Neural cell (in vitro differentiated cells): ENCODE measurements around the gene PAPPA2.

Source experiments
- EZH2 ChIP-seq: fragments of 200-600, 300-800 bp; shearing (Covaris generic), sonication (generic); IDR thresholded peaks from 2 replicates; pipeline ENCODE4 v1.6.1; 2014; ENCODE audit warnings: antibody characterized with exemption, low read length, borderline replicate concordance, mild to moderate bottlenecking; ENCODE audit not compliant: insufficient read depth, poor library complexity, severe bottlenecking
- MXI1 ChIP-seq: fragments of 450-650 bp; conservative IDR thresholded peaks from 2 replicates; pipeline ENCODE4 v1.6.1; 2014; ENCODE audit warnings: antibody characterized with exemption, mild to moderate bottlenecking; ENCODE audit not compliant: poor library complexity, severe bottlenecking
- TF ChIP-seq, protein P1 (sequence below): fragments of 450-650 bp; IDR thresholded peaks from 2 replicates; pipeline ENCODE4 v1.5.1; 2014; ENCODE audit warnings: antibody characterized with exemption, mild to moderate bottlenecking, moderate library complexity; ENCODE audit not compliant: poor library complexity, severe bottlenecking

DNA sequence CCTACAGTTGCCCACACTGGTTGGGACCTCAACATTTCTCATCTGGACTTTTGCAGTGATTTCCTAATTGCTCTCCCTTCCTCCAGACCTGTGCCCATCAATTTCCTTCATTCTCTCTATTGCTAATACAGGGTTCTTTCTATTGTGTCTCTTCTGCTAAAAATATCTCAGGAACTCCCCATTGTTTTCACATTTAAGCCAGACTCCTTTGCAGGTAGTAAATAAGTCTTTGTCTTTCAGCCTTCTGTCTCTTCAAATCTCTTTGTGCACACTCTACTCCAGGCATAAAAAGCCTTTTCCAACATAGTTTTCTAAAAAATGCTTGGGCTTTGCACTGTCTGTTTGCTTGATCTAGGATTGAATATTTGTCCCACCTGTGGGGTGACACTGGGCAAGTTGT lies 340.6 kb downstream of the PAPPA2 start:
- TF ChIP-seq, protein P1, sequence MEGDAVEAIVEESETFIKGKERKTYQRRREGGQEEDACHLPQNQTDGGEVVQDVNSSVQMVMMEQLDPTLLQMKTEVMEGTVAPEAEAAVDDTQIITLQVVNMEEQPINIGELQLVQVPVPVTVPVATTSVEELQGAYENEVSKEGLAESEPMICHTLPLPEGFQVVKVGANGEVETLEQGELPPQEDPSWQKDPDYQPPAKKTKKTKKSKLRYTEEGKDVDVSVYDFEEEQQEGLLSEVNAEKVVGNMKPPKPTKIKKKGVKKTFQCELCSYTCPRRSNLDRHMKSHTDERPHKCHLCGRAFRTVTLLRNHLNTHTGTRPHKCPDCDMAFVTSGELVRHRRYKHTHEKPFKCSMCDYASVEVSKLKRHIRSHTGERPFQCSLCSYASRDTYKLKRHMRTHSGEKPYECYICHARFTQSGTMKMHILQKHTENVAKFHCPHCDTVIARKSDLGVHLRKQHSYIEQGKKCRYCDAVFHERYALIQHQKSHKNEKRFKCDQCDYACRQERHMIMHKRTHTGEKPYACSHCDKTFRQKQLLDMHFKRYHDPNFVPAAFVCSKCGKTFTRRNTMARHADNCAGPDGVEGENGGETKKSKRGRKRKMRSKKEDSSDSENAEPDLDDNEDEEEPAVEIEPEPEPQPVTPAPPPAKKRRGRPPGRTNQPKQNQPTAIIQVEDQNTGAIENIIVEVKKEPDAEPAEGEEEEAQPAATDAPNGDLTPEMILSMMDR = no peak
- no peak for TF ChIP-seq EZH2
- no peak for TF ChIP-seq MXI1
